HG03095 (cell line): ENCODE measurements around the gene GREM1.

ENCODE experiments used
- ATAC-seq: cut with Tn5 transposase; IDR thresholded peaks from one replicate; pipeline ENCODE4 v1.9.1; 2021; ENCODE audit warnings: moderate library complexity; ENCODE audit not compliant: unreplicated experiment

GREM1 gene

DNA sequence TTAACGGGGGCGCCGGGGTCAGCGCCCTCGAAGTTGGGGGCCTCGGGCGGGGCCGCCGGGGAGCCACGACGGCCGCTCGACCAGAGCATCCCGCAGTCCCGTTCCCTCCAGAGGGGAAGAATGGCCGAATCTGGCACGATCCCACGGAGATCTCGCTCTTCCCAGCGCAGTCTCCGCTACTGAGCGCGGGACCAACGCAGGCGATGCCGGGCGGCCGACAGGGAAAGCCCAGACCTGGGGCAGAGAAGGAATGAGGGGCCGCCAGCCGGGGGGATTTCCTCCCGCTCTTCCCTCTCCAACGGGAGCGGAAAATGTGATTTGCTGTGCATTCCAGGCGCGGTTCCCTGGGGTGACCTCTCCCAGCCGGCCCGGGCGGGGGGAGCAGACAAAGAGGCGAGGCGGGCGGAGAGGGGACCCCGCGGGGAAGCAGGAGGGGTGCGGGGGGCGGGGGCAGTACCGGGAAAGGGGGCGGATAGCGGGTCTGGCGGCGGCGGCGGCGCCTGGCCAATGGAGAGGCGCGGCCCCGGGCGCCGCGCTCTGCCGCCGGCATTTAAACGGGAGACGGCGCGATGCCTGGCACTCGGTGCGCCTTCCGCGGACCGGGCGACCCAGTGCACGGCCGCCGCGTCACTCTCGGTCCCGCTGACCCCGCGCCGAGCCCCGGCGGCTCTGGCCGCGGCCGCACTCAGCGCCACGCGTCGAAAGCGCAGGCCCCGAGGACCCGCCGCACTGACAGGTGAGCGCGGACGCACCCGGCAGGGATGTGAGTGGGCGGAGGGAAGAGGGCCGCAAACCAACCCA lies at the start of gene GREM1:
Gene GREM1 (plus strand): TSS at position 579 of the 801 bp plus-strand sequence. CDS start 12,687 bp downstream, outside the sequence.
- ATAC-seq, result no peak

DNA sequence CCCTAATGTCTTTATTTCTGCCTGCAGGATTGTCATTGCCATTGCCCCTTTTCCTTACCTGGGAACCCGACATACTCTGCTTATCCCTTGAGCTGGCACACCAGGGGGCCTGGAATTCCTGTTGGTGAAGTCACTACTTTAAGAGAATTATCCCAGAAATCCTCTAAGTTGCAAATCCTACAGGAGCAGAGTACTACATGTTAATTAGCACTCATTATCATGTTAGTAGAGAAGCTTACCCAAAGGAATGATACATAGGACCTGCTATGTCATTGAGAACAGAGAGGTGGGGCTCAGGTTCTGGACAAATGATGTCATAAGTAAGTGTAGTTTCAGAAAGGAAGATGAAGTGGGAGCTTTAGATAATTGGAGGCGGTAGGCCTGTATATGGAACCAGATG lies 48.9 kb upstream of the GREM1 start:
- ATAC-seq, result no peak

DNA sequence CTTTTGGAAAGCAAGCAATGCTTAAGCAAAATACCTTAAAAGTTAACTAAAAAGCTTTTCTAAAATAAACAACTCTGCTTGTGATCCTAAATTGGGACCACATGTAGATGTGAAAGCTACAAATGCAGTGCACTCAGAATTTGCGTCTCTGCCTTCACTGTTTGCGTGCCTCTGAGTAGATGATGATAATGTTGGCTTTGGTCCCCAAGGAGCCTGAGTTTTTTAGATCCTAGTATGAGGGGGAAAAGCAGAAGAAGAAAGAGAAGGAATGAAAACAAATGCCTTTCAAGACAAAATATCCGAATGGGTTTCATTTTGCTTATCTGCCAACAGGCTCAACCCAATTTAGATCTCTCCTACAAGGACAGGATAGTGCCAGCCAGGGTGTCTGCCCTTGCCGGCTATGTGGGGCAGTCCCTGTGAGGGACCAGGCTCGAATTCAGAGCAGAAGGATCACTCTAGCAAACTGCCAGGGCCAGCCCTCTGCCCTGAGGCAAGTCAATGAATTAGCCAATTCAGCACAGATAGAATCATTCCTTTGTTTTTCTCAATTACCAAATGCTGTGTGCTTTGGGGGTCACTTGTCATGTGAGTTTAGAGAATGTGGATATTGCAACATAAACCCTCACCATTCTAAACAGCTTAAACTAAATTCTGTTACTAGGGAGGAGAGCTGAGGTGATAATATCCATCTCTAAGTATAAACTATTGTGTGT lies 47.8 kb upstream of the GREM1 start:
- no peak for ATAC-seq

DNA sequence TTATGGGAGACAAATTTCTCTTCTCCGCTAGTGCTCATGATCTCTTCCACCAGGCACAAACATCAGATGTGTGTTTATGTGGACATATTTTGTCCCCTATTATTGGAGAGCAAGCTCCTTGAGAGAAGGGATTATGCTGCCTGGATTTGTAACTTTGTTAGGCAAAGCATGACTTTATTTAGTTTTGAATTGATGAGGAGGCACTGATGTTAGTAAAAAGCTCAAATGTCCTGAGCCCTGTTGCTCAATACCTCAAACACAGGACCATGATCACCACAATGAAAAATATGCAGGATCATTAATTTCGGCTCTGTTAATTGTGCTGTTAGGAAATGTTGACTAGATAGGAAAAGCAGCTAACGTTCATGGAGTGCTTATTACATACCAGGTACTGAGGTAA lies 47.2 kb upstream of the GREM1 start:
- ATAC-seq, result no peak

DNA sequence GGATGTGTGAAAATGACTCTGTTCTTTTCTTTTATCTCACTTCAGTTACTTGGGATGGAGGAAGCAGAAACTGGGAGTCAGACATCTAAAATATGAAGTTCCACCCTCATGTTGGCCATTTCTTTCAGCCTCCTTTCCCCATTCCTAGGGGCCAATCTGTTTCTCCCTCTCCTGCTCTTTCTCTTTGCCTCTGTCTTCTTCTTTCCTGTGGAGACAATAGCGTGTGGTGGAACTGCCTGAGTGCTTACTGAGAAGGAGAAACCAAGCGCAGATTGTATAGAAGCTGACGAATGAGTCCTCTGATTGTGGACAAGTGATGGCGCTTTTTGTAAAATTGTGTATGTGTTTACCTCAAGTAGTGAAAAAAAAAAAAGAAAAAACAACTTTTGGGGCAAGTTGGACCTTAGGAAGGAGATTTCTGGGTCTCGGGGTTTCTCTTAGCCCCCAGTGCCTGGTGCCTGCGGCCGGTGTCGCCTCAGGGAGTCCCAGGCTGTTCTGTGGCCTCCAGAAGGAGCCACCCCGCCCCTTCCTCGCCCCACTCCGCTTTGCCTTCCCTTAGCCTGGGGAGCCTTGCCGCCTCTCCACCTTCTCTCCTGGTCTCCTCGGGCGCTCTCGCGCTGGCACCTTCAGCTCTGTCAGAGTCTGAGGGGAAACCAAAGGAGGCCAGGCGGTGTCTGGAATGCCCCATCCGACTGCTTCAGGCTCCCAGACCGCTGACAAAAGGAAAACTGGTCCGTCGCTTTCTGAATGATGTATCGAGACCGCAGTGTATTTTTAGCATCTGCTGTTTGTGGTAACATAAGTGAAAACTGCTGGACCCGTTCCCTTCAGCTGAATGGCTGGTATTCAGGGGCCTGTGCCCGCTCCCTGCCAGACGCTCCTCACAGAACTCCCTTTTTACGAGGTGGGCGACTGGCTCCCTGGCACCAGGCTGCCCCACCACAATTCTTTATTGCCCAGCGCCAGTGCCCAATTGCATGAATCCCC lies 46.2 kb upstream of the GREM1 start:
- ATAC-seq, result no peak

DNA sequence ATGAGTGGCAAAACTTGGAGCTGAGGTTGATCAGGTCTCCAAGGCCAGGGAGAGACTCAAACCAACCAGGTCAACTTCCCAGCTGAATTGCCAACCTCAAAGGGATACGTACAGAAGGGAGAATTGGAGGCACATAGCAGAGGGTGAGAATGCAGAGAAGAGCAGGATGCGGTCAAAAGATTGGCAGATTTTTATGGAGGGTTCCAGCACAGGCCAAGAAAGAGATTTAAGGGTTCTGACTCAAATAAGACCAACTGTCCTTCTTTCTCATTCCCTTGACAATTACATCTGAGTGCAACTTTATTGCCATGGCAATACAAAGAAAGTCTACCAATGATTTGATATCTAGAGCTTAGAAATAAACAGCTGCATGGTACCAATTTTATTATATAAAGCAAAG lies 43.1 kb upstream of the GREM1 start:
- no peak for ATAC-seq

DNA sequence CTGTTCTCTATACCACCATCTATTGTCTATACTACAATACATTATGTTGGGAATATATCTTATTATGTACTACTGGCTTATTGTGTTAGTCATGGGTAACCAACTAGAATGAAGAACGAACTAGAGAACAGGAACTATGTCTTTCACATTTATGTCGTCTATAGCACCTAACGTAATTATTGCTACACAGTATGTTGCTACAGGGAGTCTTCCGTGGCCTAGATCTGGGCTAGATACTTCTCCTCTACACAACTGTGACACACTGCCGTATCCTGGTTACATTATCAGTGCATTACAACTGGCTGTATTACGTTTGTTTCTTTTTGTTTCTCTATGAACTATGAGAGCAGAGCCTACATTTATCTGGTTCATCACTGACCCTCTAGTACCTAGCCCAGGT lies 42.3 kb upstream of the GREM1 start:
- no peak for ATAC-seq

DNA sequence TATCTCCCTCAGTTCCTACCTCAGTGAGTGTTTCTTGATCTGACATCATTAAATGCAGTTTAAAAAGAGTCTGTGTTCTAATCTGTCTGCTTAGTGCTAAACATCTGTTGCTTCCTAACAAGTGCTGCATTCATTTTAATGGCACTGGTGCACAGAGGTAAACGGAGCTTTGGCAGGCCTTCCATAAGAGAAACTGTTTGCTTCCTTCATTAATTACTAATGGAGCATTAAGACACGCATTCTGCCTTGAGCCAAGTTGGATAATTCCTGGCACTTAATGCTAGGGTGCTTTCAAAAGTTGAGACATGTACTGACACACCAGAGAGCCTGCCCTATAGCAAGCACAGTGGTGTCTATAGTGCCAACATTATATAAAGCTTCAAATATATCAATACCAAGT lies 41.6 kb upstream of the GREM1 start:
- no peak for ATAC-seq

DNA sequence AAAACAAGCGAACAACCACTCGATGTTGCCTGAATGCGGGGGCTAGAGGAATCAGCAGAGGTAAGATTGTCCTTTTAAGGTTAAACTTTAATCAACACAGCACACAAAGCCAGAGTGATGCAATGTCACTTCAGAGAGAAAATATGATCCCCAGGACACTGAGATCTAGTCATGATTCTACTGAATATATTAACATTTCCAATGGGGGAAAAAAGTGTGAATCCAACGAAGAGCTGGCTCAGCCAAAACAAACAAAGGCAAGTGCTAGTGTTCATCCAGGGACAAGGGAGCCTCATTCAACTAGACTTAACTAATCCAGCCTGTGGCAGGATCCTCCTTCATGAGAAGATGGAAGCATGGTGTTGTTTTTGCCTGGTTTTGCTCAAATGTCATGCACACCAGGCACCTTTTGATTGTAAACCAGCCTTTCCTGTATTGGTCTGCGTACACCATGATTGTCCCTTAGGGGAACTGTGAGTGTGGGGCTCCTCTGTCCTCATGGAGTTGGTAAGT lies 40.5 kb upstream of the GREM1 start:
- no peak for ATAC-seq

DNA sequence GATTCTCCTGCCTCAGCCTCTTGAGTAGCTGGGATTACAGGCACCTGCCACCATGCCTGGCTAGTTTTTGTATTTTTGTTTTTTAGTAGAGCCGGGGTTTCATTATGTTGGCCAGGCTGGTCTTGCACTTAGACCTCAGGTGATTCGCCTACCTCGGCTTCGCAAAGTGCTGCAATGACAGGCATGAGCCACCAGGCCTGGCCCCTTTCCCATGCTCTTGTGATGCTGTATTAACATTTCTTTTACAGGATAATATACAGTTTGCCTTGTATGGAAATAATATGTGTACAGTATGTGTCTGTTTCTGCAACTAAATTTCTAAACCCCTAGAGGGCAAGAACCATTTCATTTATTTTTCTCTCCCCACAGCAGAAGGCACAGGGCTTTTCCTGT lies 38.5 kb upstream of the GREM1 start:
- no peak for ATAC-seq

DNA sequence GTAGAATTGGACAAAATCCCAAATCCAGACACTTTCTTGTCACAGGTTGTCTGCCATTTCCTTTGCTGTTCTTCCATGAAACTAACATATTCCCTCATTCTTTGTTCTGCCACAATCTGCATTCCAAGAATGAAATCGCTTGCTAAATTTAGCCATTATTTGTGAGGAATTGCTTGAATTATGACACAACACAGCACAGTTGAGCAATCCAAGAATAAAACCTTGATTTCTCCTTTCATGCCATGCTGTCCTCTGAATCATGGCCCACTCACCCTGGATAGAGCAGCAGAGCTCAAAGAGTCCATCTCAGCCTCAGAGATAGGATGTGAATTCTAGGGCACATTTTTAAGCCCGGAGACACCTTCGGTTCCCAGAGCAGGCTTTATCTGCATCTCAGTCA lies 35.2 kb upstream of the GREM1 start:
- ATAC-seq, result no peak

DNA sequence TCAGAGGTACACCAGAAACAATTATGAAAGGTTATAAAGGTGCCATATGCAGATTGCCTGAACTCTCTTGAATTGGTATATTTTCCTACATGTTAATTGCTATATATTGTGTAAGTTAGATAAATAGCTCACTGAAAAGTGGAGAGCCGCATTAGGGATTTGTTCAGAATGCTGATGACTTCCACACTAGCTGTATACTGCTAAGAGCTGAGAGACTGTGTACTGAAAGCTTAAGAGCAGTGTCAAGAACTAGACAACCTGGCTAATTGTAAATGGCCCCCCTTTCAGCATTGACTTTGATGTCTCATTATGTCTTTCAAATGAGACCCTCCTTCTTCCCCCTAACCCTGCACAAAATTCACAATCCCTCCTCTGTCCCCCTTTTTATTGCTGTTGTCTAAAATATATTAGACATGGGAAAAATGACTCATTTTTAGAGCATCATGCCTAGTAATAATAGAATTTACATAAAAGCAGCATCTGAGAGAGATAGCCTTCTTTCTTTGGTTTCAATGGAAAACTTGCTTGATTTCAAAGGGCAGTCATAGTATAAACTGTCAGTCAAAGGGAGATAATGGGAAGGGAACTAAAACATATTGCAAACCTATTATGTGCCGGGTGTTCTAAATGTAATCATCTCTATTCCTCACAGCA lies 34.7 kb upstream of the GREM1 start:
- no peak for ATAC-seq

DNA sequence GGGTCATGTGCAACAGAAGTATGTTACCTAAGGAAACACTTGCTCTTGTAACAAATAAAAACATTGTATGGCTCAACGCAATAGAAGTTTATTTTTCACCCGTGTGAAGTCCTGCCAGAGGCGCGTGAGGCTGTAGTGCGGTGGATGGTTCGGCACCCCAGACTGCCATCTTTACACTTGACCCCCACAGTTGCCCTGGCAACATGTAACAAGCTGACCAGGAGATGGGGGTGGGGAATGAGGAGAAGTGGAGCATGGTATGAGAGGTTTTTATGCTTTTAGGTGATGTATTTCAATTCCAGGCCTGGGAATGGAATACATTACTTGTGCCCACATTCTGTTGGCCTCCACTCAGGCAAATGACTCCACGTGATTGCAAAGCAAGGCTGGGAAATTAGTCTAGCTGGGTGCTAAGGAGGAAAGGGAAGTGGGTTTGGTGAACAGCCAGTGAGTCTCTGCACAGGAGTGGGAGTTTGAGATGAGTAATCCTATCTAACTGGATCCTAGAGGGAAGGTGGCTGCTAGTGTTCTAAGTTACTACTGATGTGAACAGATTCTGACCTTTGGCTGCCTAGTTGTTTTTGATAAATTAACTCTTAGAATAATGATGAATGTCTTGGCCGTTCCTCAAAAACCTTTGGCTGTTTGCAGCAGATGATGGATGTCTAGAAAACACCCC lies 33.8 kb upstream of the GREM1 start:
- no peak for ATAC-seq

DNA sequence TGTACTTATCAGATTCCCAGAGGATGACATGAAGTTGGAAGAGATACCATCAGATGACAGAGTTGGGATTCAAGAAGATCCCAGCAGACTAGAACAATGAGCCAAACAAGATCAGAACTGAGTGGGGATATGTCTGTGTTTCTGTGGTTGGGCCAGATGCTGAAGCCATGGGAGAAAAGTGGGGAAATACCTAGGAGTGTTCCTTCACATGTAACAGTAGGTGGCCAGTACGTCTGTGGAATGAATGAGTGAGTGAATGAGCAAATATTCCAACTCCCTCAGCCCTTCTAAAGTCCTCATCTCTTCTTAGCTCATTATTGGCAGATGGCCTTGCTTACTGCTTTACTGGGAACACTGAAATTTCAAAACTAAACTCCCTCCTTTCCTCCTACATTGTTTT lies 32.2 kb upstream of the GREM1 start:
- ATAC-seq, result no peak

DNA sequence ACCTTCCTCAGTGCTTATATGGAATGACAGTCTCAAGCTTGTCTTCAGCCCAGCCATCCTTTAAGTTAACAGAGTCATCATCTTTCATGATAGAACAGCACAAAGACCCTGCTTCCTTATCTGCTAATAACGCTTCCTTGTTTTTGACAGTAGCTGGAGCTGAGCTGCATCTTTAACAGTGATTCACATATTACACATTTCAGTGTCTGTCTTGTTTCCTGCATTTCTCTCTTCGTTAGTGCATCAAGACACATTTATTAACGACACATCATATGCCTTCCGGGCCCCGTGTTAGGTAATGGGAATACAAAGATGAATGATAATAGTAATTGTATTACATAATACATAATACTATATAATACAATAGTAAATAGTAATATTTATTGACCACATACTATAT lies 30.2 kb upstream of the GREM1 start:
- no peak for ATAC-seq

DNA sequence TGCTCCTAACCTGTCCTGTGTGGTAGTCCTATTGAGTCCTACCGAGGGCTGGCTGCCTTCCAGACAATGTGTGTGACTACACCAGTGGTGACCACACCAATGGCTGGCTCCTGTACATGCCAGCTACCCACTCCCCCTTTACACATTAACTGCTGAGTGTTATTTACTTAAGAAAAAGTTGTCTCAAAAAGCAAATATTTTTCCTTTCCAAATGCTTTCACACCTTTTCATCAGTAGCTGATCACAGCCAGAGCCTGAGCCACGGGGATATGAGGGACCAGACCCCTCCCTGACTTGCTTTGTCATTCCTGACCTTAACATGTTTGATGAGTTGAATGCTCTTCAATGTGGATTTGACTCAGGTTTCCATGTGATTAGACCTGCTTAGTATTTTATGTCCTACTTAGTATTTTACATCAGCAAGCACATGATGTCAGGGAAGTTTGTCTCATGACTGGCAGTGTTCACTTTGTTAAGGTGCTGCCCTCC lies 29.6 kb upstream of the GREM1 start:
- ATAC-seq, result no peak

DNA sequence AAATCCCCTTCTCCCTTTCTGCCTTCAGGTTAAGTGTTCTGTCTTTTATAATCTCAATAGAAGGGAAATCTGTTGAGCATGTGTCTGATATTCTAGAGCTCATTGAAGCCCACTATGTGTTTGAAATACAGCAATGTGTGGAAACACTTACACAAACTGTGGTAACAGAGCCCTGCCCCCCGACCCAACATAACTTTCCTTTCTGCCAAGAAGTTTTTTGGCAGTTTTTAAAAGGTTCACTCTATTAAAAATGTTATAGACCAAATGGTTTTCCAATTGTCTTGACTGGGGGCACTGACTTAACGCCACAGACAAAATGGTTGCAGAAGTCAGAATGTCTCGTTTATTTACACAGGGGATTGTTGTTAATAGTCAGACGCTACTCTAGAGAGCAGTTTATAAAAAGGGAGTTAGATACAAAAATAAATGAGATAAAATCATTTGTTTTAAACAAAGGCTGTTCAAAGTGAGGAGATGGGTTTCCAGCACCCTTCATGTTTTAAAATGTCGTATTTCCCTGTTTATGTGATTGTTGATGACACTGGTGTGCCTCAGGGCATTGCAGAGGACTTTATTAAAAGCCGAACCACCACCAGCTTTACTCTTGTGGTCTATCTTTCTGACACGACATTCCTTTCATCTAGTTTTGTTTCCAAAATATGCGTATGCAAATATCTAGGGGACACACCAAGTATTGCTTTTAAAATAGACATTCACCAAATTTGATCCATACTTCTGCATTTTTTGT lies 26.7 kb upstream of the GREM1 start:
- no peak for ATAC-seq

DNA sequence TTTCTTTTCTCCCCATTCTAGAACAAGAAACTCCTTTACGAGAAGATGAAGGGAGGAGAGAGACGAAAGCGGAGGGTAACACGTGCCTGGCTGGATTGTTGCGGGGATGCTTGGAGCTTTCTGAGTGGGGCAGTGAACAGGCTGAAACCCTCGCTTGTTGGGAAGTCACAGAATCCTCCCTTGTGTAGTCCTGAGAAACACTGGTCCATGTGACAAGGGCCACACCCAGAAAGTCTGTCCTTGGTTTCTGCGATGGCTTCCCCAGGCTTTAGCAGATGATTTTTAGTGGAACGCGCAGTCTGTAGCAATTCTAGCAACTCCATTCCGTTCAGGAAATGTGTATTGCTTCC lies 26.1 kb upstream of the GREM1 start:
- no peak for ATAC-seq

DNA sequence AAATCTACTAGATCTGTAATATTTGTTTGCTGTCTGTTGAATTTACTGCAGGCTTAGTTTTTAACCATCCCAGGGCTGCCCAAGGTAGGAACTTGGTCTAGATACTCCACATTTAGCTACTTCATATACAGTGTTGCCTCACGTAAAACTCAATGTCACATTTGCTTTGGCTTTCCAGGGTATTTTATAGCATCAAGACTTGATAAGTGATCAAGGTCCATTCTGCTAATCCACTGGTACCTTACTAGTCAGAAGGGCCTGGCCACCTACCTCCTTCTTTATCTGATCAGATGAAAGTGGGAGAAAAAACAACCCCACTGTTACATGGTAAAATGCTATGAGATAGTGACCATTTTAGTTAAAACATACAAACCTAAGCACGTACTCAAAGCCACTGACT lies 25.5 kb upstream of the GREM1 start:
- no peak for ATAC-seq
